Measurements from ENCODE around the gene LIPH.
"Not testable (repeated sequence)": the region's sequence is repeated elsewhere in the genome, so short reads cannot be mapped to it uniquely, and the experiment has no call there.

The LIPH gene

GRCh38 chr3:185552358-185552877 lies at the start of gene LIPH:
Gene LIPH (minus strand): TSS chr3:185552588. CDS start chr3:185552471, 117 bp downstream.
- DNase-seq, result no peak

- DNase-seq, result no peak
Observed at GRCh38 chr3:185595526-185595925, 43.1 kb upstream of the LIPH start.

- DNase-seq, result no peak
Observed at GRCh38 chr3:185594073-185594472, 41.7 kb upstream of the LIPH start.

- DNase-seq, result no peak
Observed at GRCh38 chr3:185586686-185587039, 34.3 kb upstream of the LIPH start.

- peak; percentile 95 to 98 (median 98) for DNase-seq
Observed at GRCh38 chr3:185585859-185586685, 33.7 kb upstream of the LIPH start, which contains the start of gene SENP2. Gene SENP2 (plus strand): TSS chr3:185586295. CDS start chr3:185586414, 119 bp downstream.

- DNase-seq, result no peak
Observed at GRCh38 chr3:185585518-185585858, 33.1 kb upstream of the LIPH start.

GRCh38 chr3:185584686-185585085 lies 32.3 kb upstream of the LIPH start:
- DNase-seq, result no peak

GRCh38 chr3:185583925-185584324 lies 31.5 kb upstream of the LIPH start:
- no peak for DNase-seq

GRCh38 chr3:185582871-185583270 lies 30.5 kb upstream of the LIPH start:
- no peak for DNase-seq

- DNase-seq, result no peak
Observed at GRCh38 chr3:185582236-185582635, 29.8 kb upstream of the LIPH start.

- peak in 1 of 4 experiments; percentile 15 for DNase-seq
Observed at GRCh38 chr3:185575108-185575869, 22.9 kb upstream of the LIPH start.

GRCh38 chr3:185572183-185572582 lies 19.8 kb upstream of the LIPH start:
- no peak for DNase-seq

- no peak for DNase-seq
Observed at GRCh38 chr3:185561958-185562357, 9.6 kb upstream of the LIPH start.

- DNase-seq, result no peak
Observed at GRCh38 chr3:185561374-185561943, 9.1 kb upstream of the LIPH start.

GRCh38 chr3:185560676-185561075 lies 8.3 kb upstream of the LIPH start:
- no peak for DNase-seq

- DNase-seq, result no peak
Observed at GRCh38 chr3:185559706-185560090, 7.3 kb upstream of the LIPH start.

- DNase-seq, result no peak
Observed at GRCh38 chr3:185558395-185558794, 6.0 kb upstream of the LIPH start.

- not testable (repeated sequence) for DNase-seq
Observed at GRCh38 chr3:185556640-185557039, 4.3 kb upstream of the LIPH start.

- no peak for DNase-seq
Observed at GRCh38 chr3:185555860-185556347, 3.5 kb upstream of the LIPH start.

- DNase-seq, result no peak
Observed at GRCh38 chr3:185555101-185555501, 2.7 kb upstream of the LIPH start.

GRCh38 chr3:185549651-185550111 lies 2.7 kb downstream of the LIPH start:
- DNase-seq, result no peak

- no peak for DNase-seq
Observed at GRCh38 chr3:185549122-185549521, 3.3 kb downstream of the LIPH start.

- DNase-seq, result no peak
Observed at GRCh38 chr3:185540695-185541094, 11.7 kb downstream of the LIPH start.
